GM12878 (cell line): ENCODE measurements around the gene YPEL2. TPM values are rescaled to one million over a fixed set of nuclear protein-coding genes. Genes with fewer than 3 reads are reported as not detected.

Source experiments
- ATF2 ChIP-seq: IDR thresholded peaks from 2 replicates; pipeline ENCODE4 v1.6.1; 2012; ENCODE audit warnings: low read length, inconsistent platforms
- CTCF ChIP-seq, 3 experiments: IDR thresholded peaks in 2 of 3; conservative IDR thresholded peaks in 1 of 3; 2 replicates each; pipeline ENCODE4 v1.5.1; 2011; ENCODE audit warnings: low read depth in 3 of 3, low read length in 3 of 3, mild to moderate bottlenecking in 3 of 3, control low read depth in 2 of 3, moderate library complexity in 2 of 3, inconsistent platforms in 1 of 3, mixed read lengths in 1 of 3; ENCODE audit not compliant: control insufficient read depth in 2 of 3, insufficient read depth in 1 of 3; ENCODE audit errors: extremely low read depth in 1 of 3
- DPF2 ChIP-seq: fragments of 450-650 bp; IDR thresholded peaks from 2 replicates; pipeline ENCODE4 v1.6.1; 2017; ENCODE audit warnings: mild to moderate bottlenecking
- EGR1 ChIP-seq, 2 experiments: IDR thresholded peaks; 1 replicate in 1 of 2; 2 replicates in 1 of 2; pipeline ENCODE4 v1.6.1; 2011 to 2012; ENCODE audit warnings: low read depth in 2 of 2, low read length in 2 of 2, borderline replicate concordance in 1 of 2, mild to moderate bottlenecking in 1 of 2, moderate library complexity in 1 of 2
- SIN3A ChIP-seq: IDR thresholded peaks from 2 replicates; pipeline ENCODE4 v1.6.1; 2012; ENCODE audit warnings: low read depth, low read length, improper control_type of control experiment
- polyA plus RNA-seq, 11 experiments: library from polyadenylated mRNA; depleted of rRNA in 4 of 11; unstranded in 6 of 11; stranded (reverse) in 5 of 11; fragments of >200 nt; fragmentation: Nextera tagmentation in 4 of 11; fragmentation: Illumina TruSeq in 1 of 11; extraction: Ambion mirVana in 4 of 11; extraction: Trizol in 1 of 11; gene quantifications; 1 replicate in 1 of 11; 2 replicates in 10 of 11; pipeline versions ENCODE4 v1.2.1 to v1.2.3, GENCODE V29; 2011 to 2016; ENCODE audit warnings: inconsistent platforms in 2 of 11, missing spikeins in 2 of 11, low read depth in 1 of 11
- total RNA-seq, 4 experiments: library from RNA; depleted of rRNA in 3 of 4; stranded (reverse); fragments of >200 nt in 3 of 4; fragmentation: Illumina TruSeq in 1 of 4; extraction: Trizol in 1 of 4; gene quantifications; 2 replicates each; pipeline versions ENCODE4 v1.2.1 to v1.2.3, GENCODE V29; 2013 to 2021
- TF ChIP-seq, protein P1 (sequence below): fragments of 450-650 bp; IDR thresholded peaks from 2 replicates; pipeline ENCODE4 v1.6.1; 2017; ENCODE audit warnings: low read depth, mild to moderate bottlenecking, moderate library complexity

YPEL2 gene
- total and polyA plus RNA-seq, 10 of the 15 experiments (the other 5 are each of a cell fraction or from before 2014, with no cell fraction given), result 0.11 to 8.1 (median 0.48) TPM

DNA sequence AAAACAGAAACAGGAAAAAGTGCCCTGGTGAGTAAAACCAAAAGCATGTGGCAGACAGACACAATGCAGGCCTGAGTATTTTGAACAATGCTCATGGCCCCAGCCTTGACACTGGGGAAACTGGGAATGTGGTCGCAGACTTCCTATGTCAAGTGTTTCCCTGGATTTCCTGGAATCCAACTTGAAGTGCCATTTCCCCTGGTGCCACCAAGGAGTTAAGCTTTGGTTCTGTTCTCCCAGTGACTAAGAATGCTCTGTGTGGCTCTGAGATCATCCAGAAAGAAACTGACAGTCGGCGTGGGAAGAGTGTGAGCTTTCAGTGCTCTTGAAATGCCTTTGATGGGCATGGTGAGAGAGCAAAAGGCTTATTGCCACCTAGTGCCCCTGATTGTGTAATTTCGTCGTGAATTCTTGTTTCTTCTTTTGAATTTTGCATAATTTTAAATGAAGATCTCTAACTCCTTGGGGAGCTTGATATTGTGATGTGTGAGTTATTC, 96.0 kb downstream of the YPEL2 start (continued):
- TF ChIP-seq CTCF (IDR thresholded peaks at IDR 0.05 in 2 of 3, conservative IDR thresholded peaks at IDR 0.05 in 1 of 3; ENCODE audit: control insufficient read depth in 2 of 3, extremely low read depth in 1 of 3, insufficient read depth in 1 of 3, low read depth in 3 of 3, low read length in 3 of 3) (peak in 1 of 3 experiments; percentile 23; a peak in 2 of 6 replicates), EGR1 (IDR thresholded peaks at IDR 0.05; ENCODE audit: borderline replicate concordance in 1 of 2, low read depth in 2 of 2, low read length in 2 of 2) (no peak), ATF2 (no peak), DPF2 (peak; percentile 52; the same call in 1 of the 2 replicates), SIN3A (no peak)
- TF ChIP-seq, protein P1, sequence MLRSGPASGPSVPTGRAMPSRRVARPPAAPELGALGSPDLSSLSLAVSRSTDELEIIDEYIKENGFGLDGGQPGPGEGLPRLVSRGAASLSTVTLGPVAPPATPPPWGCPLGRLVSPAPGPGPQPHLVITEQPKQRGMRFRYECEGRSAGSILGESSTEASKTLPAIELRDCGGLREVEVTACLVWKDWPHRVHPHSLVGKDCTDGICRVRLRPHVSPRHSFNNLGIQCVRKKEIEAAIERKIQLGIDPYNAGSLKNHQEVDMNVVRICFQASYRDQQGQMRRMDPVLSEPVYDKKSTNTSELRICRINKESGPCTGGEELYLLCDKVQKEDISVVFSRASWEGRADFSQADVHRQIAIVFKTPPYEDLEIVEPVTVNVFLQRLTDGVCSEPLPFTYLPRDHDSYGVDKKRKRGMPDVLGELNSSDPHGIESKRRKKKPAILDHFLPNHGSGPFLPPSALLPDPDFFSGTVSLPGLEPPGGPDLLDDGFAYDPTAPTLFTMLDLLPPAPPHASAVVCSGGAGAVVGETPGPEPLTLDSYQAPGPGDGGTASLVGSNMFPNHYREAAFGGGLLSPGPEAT, result peak; percentile 68; the same call in 1 of the 2 replicates
